Mucosa of descending colon (tissue), 3 donors: Measurements from ENCODE around the gene ZNF773. TPM values are rescaled to one million over a fixed set of nuclear protein-coding genes. Genes with fewer than 3 reads are reported as not detected.
"Not testable (repeated sequence)": the region's sequence is repeated elsewhere in the genome, so short reads cannot be mapped to it uniquely, and the experiment has no call there.

ENCODE experiments used
- ATAC-seq: fragments of 200-7000 bp; cut with Tn5 transposase; one replicate; pipeline ENCODE4 v1.9.1; 2020; ENCODE audit warnings: mild to moderate bottlenecking, moderate library complexity
- DNase-seq, 3 donors: peaks; one replicate each; pipeline ENCODE4 v3.0.0-alpha.2; 2020
- H3K36me3 ChIP-seq: fragments of 200-600 bp; one replicate; pipeline ENCODE4 v1.8.0; 2021; ENCODE audit warnings: low read depth, mild to moderate bottlenecking
- H3K4me1 ChIP-seq: fragments of 200-600 bp; one replicate; pipeline ENCODE4 v1.8.0; 2021; ENCODE audit warnings: low read depth, mild to moderate bottlenecking
- H3K4me3 ChIP-seq: fragments of 200-600 bp; one replicate; pipeline ENCODE4 v1.8.0; 2021; ENCODE audit warnings: mild to moderate bottlenecking
- H3K9me3 ChIP-seq: fragments of 200-600 bp; one replicate; pipeline ENCODE4 v1.8.0; 2021; ENCODE audit warnings: mild to moderate bottlenecking
- intact Hi-C, 2 donors: fragments of 100-400 bp; cut with DNase I in 1 of 2; cut with micrococcal nuclease in 1 of 2; formaldehyde crosslinking; loops; one replicate each; pipeline versions ENCODE4 v1.11.0 to v1.11.1; 2022; cut with DNase I, micrococcal nuclease
- long read RNA-seq, 2 donors: library from polyadenylated mRNA; unstranded; transcript quantifications; one replicate each; pipeline ENCODE4 v2.0.0, GENCODE V29; 2019 to 2021
- total RNA-seq, 3 donors: library from RNA; stranded (reverse); fragmentation: NEBNext Ultra II Directional in 2 of 3; extraction: Animal tissue kit (Norgen Biotek cat#: 25700) in 2 of 3; gene quantifications; one replicate each; pipeline versions ENCODE4 v1.2.1 to v1.2.4, GENCODE V29; 2021 to 2023
- TF ChIP-seq, protein P1 (sequence below): fragments of 200-600 bp; IDR thresholded peaks from one replicate; pipeline ENCODE4 v1.8.0; 2022; ENCODE audit warnings: antibody characterized with exemption, mild to moderate bottlenecking
- donor health status: DM: no; HTN: no; CAD: no; lungs with moderate emphysema.
- donor health status: DM: no; HTN: no; CAD: no.
- donor health status: DM: no; HTN: yes; CAD: no.

The ZNF773 gene
- total RNA-seq: 1 to 10 TPM; 5.7 to 6.9 (median 6.9) TPM
- long read RNA-seq, donor 1, partial matches to known transcripts: 0 of 9 reads
- long read RNA-seq, donor 1, other reads (novel, unspliced or antisense): 2 of 9 reads
- long read RNA-seq, donor 2, partial matches to known transcripts: 0 of 1 reads
- long read RNA-seq, donor 2, other reads (novel, unspliced or antisense): 0 of 1 reads

DNA sequence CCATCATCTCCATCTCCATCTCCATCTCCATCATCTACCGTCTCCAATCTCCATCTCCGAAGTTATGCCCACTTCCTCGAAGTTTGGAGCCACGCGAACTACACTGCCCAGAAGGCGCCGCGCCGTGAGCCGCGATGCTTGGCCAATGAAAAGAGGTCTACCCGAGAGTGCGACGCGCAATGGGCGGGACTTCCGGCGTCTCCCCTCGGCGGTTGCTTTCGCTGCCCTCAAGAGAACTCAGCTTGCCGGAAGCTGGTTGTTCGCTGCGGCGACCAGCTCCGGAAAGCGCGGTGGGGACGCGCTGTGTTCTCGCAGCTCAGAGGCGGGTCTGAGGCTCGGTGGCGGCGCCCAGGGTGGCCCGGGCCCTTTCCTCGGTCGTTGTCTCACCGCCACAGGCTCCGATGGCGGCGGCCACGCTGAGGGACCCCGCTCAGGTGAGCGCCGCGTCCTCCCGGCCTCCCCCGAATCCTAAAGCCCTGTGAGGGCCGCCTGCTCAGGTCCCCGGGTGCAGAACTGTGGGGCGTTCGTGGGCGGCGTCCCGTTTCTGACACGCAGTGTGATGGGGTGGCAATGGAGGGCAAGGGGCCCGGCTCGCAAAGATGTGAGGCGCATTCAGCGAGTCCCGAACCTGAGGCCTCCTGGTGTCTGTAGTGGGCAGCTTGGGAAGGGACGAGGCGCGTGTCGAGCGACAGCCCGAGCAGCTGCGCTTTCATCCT, at the start of gene ZNF773:
Gene ZNF773 (plus strand): TSS at position 259 of the 716 bp plus-strand sequence. CDS start 143 bp downstream, at position 402.
- DNase-seq: peak; percentile 96 to 97 (median 97)
- H3K4me1 ChIP-seq, H3K36me3 ChIP-seq, intact Hi-C loops: not testable (repeated sequence)
- peak within 1 kb of the TSS; percentile 68 for H3K4me3 ChIP-seq
- H3K9me3 ChIP-seq: peaks cover 55% of the 10 kb centered on the region
- ATAC-seq: peak; percentile 100

DNA sequence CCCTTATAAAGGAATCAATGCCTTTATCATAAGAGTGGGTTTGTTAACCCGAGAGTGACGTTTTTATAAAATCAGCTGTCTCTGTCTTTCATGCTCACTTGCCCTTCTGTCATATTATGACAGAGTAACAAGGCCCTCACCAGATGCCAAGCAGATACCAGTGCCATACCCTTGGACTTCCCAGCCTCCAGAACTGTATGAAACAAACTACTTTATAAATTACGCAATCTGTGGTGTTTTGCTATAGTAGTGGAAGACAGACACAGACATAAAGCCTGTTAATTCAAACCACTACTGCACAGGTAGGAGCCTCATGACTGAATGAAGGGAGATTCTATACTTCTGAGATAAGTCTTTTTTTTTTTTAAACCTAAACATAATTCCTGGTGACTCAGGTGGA, 47.4 kb upstream of the ZNF773 start:
- H3K4me3 ChIP-seq: no peak overlapping the region
- no peaks in the 10 kb centered on the region for H3K4me1 ChIP-seq
- intact Hi-C loops: no loop called here
- TF ChIP-seq, protein P1, sequence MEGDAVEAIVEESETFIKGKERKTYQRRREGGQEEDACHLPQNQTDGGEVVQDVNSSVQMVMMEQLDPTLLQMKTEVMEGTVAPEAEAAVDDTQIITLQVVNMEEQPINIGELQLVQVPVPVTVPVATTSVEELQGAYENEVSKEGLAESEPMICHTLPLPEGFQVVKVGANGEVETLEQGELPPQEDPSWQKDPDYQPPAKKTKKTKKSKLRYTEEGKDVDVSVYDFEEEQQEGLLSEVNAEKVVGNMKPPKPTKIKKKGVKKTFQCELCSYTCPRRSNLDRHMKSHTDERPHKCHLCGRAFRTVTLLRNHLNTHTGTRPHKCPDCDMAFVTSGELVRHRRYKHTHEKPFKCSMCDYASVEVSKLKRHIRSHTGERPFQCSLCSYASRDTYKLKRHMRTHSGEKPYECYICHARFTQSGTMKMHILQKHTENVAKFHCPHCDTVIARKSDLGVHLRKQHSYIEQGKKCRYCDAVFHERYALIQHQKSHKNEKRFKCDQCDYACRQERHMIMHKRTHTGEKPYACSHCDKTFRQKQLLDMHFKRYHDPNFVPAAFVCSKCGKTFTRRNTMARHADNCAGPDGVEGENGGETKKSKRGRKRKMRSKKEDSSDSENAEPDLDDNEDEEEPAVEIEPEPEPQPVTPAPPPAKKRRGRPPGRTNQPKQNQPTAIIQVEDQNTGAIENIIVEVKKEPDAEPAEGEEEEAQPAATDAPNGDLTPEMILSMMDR: no peak
- no peaks in the 10 kb centered on the region for H3K36me3 ChIP-seq
- DNase-seq: no peak
- no peak for ATAC-seq
- H3K9me3 ChIP-seq: peaks cover 87% of the 10 kb centered on the region

GRCh38 chr19:57465680-57466381, 33.9 kb upstream of the ZNF773 start:
- H3K4me1 ChIP-seq: no peaks in the 10 kb centered on the region
- H3K4me3 ChIP-seq: no peak overlapping the region
- TF ChIP-seq, protein P1: no peak
- DNase-seq (peak in 1 of 3 donors; percentile 25), ATAC-seq (peak; percentile 73)
- peaks cover 81% of the 10 kb centered on the region for H3K9me3 ChIP-seq
- intact Hi-C loops: no loop called here
- H3K36me3 ChIP-seq: no peaks in the 10 kb centered on the region

GRCh38 chr19:57466489-57466888, 33.2 kb upstream of the ZNF773 start:
- peaks cover 81% of the 10 kb centered on the region for H3K9me3 ChIP-seq
- intact Hi-C loops: no loop called here
- TF ChIP-seq, protein P1: no peak
- DNase-seq (no peak), ATAC-seq (no peak)
- H3K4me3 ChIP-seq: no peak overlapping the region
- H3K36me3 ChIP-seq: no peaks in the 10 kb centered on the region
- no peaks in the 10 kb centered on the region for H3K4me1 ChIP-seq

DNA sequence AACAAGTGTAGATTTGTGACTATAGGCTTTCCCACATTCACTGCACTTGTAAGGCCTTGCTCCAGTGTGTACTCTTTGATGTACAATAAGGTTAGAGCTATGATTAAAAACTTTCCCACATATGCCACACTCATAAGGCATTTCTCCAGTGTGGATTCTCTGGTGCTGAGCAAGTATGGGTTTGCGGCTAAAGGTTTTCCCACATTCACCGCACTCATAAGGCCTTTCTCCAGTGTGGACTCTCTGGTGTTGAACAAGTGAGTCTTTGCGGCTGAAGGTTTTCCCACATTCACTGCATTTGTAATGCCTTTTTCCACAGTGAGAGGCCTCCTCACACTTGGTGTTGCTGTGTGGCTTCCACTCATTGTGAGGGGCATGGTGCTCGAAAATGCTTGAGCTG, 26.1 kb upstream of the ZNF773 start:
- Histone ChIP-seq H3K36me3 (no peaks in the 10 kb centered on the region), H3K9me3 (peaks cover 93% of the 10 kb centered on the region), H3K4me1 (no peaks in the 10 kb centered on the region), H3K4me3 (no peak overlapping the region)
- ATAC-seq (no peak), DNase-seq (no peak)
- intact Hi-C loops: no loop called here
- TF ChIP-seq, protein P1: no peak
